GM21717 (cell line): ENCODE results near the gene DIAPH3.
A peak's percentile ranks its signal among the peaks of the same experiment; 100 is the strongest.

Source experiments
- ATAC-seq: cut with Tn5 transposase; IDR thresholded peaks from one replicate; pipeline ENCODE4 v1.9.1; 2021; ENCODE audit warnings: mild to moderate bottlenecking, moderate library complexity; ENCODE audit not compliant: unreplicated experiment

DIAPH3 gene

DNA sequence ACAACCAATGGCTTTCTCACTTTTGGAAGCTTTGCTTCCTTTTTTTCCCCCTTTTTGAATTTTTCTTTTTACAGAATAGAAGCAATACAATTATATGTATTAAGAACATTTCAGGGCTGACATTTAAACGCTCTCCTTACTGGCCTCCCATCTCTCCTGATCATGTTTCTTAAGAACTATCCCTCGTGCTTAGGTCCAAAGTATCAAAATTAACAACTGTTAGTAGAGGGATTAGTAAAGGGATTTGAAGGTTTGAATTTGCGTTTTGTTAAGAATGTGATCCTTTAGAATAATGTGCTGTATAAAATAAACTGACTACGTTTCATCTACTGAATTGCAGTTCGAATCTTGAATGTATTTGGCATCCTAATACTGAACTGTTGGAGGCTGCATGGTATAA is 424.8 kb downstream of the DIAPH3 start:
- ATAC-seq = no peak

DNA sequence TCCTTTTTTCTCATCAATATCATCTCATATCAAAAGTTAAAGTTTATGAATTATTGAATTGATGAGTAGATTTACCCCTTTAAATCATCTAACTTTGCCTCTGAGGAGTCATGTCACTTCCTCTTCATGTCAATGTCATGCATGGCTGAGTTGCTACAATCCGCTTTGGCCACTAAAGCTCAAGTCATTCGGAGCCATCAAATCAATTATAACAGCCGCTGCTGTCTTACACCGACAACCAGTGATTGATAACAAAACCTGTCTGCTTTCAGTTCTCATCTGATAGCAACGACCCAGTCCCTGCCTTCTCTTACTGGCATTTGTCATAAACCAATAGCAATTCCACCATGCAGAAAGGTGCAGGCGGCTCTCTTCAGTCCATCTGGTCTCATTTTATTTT is 429.3 kb downstream of the DIAPH3 start:
- ATAC-seq = peak; percentile 100

DNA sequence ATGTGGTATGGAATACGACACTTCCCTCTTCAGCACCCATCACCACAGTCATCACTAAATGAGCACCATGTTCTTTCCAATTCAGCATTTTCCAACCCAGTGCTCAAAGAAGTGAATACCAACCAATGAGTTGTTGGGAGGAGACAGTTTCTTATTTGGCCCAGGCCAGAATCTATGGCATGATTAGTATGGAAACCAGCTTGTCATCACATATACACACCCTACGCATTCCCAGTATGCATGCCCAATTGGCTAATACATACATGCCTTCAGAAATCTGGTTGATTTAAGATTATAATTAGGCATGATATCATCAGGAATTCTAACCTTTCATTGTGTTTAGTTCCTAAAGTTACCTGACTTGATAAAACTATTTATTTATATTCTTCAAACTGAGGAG is 430.0 kb downstream of the DIAPH3 start:
- no peak for ATAC-seq

DNA sequence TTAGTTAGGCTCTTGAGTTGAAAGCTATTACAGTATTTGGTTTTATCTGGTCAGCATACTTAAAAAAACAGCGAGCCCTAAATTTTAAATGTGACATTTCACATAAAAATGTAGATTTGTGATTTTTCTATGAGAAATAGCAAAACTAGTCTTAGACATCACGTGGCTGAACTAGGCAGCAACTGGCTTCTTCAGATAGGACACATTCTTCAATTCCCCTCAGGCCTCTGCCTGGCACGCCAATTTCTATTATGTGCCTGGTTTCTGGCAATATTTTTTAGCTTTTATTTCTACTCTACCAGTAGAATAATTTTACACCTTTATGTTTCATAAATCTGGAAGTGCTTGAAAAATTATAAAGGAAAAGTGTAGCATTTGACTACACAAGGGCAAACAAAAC is 433.7 kb downstream of the DIAPH3 start:
- no peak for ATAC-seq

DNA sequence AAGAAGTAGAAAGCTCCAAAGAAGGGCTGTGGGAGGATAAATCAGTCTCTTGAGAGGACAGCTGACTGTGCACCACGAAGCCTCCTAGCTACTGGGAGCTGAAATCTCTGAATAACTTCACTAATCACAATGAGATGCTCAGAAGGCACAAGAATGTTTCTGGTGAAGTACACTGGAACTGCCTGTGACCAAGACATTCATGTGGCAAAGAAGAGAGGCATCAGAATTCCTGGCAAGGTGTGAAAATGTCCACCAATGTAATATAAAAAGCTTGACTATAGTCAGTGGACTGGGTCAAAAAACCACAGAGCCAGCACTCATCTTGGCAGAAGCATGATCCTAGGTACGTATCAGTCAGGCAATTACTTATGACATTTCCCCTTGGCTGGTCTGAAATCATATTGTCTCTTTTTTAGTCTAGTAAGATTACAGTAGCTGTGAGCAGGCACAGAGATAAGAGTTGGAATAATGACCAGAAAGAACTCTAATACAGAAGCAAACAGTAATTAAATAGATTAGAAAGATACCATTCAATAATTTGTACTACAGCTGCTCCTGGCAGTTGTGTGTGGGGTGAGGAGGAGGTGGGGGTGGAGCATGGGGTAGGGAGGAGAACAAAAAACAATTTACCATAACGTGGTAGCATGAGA is 434.7 kb downstream of the DIAPH3 start:
- ATAC-seq = no peak

DNA sequence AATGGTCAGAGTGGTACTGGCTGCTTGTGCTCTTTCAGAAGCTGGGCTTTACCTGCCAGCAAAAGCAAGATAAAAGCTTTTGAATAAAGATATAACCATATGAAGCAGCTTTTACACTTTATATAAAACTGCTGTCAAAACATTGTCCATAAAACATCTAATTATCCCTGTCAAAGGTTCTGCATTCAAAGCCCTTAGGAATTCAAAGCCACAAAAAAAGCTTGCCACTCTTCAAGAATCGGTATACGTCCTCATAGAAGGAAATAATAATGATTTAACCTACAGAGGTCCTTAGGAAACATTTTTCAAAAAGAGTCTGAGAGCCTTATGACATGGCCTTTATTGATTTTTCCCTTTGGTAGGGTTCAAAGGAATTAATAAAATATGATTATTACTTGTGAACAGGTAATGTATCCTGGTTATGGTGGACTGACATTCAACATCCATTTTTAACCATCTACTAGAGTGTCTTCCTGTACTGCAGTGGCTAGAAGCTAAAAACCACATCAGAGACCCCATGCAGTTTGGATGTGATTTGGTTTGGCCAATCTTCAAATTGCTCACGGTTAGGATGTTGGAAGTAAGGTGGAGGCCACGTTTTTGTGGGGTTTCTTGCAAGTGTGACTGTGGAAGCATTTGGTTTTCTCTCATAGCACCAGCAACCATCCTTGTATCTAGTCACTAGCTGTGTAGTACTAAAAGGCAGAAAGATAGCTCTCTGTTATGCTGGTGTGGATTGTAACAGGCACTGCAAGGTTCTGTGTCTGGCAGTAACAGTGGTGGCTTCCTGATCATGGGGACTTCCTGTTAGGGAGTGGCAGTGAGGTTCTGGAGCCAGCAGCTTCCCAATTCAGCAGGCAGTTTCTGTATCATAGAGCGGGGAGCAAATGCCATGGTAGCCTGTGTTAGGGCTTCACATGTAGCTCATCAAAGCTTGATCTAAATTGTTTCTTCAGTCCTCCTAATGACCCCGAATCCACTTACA is 441.5 kb downstream of the DIAPH3 start:
- no peak for ATAC-seq

DNA sequence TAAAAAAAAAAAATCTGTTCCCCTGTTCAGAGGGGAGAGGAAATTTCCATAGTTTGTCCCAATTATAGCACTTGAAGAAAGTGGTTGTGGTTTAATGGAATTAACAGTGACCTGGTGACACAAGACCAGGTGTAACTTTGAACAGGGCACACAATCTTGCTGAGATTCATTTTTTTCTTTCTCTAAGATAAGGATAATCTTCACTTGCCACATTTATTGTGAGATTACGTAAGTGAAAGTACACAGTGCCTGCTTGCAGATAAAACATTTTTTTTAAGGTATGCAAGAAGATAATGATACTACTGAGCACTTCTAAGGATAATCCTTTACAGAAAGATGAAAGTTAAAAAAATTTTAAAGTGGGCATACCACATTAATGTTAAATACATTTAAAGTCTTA is 448.1 kb downstream of the DIAPH3 start:
- no peak for ATAC-seq

DNA sequence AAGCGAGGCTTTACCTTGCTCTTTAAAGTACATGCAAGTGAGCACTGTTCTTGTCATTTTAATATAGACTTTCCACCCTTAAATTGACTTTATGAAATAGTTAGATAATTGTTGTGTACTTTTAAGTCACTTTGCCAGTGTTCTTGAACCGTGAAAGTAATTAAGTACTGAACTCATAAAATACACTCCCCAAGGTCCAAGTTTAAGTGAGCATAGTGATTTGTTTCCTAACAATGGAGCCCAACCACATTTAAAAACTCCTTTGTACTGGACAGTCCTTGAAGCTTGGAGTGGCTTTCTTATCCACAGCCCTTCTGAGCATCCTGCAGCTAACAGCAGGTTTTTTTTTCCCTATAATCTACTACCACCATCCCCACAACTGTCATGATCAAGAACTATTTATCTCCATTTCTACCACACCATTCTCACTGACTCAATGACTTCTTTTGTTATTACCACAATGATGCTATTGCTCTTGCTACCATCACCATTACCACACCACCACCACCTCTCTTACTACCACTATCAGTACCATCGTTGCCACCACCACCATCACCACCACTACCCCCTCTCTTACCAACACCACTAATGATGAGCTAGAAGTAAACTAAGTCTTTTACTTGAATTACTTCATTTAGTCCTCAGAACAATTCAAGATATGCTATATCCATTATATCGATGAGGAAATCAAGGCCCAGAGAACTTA is 452.6 kb downstream of the DIAPH3 start:
- ATAC-seq = no peak

DNA sequence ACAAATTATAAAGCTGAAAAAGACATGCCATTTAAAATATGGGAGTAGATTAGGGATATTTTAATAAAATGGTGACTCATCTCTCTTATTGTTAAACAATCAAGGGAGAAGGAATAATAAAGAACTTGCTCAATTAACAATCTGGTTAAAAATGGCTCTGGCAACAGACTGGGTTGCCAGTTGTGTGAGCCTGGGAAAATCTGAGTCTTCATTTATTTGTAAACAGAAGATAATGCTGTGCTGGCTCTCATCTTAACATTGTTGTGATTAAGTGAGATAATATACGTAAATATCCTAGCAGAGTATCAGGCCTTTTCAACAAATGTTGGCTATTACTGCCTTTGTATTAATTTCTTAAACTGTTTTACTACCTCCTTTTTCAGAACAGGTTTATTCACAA is 453.3 kb downstream of the DIAPH3 start:
- ATAC-seq = no peak

DNA sequence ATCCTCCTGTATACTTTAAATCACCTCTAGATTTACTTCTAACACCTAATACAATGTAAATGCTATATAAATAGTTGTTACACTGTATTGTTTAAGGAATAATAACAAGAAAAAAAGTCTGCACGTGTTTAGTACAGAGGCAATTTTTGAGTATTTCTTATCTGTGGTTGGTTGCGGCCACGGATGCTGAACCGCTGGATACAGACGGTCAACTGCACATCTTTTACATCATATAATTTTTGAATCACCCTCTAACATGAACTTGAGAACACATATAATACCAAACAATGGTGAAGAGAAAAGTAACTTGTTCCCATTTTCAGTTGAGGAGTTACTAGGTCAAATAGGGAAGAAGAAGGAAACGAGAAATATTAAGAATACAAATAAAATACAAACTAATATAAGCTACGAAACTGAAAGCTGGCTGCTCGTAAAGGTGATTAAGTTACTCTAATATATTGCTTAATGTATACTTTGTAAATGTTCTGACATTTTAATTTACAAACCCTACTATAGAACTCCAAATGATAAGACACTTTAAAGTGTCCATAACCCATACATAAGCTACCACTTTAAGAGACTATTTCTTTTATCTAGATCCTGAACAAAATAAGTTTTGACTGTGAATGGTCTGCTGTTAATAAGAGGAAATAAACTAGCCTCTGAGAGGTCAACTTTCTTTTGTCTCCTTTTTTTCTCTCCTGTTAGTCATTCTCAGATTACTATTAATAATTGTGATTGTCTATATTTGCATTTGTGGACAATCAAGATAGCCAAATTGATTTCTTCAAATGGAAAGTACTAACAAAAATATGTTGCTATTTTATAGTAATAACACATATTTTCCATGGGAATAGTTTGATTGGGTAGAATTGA is 457.4 kb downstream of the DIAPH3 start:
- peak; percentile 56 for ATAC-seq

DNA sequence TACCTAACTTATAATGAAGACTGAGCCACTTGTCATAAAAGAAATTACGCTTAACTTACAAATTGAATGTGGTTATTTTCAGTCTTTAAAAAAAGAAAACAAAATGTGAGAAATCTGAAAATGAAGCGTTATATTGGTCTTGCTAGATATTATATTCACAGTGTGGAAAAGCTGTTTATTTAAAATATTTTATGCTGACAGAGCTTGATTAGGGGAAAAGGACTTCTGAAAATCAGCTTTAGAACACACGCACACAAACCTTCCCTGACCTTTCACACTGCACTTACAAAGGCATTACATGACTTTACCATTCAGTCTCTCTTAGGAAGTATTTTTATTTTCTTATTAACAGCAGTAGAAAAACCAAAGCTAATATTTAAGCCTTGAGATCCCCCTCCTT is 461.5 kb downstream of the DIAPH3 start:
- ATAC-seq = no peak

DNA sequence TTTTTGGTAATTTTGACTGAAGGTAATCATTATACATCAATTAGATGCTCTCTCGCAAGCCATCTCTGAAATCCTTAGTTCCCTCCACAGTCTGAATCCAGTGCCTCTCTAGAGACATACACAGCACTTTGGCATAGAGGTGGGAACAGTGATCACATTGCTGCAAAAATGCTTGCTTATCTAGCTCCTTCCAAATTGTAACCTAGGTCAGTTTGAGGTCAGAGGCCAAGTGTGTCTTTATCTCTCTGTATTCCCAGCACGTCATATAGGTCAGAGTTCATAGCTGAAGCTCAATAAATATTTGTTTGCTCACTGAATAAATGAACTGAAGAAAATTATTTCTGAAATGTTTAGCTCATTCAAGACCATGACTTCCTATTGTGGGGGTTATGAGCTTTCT is 462.5 kb downstream of the DIAPH3 start:
- ATAC-seq = no peak

DNA sequence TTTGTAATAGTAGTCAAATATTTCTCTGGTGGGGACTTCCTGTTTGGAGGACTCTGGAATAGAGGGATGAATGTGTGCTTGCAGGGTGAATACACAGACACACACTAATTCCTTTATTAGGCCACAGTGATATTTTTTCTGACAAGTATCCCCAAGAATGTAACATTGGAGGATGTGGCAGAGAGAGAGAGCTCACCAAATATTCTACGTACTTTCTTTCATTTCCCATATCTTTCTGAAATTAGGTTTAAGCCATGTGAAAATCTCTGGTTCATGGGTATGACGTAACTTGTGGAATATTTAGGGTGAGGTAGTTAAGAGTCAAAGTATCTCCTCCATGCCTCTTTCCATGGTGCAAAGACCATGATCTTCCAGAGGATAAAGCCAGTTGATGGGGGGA is 463.4 kb downstream of the DIAPH3 start:
- ATAC-seq = no peak

DNA sequence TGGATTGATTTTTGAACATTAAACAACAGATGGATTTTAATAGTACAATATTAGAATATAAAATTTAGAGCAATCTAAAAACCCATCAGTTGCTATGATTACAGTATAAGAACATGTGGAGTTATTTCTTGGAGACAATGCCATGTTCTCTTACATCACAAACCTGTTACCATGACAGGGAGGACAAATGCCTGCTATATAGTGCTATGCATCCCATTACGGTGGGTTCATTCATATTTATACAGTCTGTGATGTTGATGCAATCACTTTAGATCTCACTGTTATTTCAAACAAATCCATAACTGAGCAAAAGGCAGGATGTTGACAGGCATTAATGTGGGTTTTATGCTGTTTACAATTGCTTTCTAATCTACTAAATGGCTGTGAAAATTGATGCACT is 467.5 kb downstream of the DIAPH3 start:
- no peak for ATAC-seq

DNA sequence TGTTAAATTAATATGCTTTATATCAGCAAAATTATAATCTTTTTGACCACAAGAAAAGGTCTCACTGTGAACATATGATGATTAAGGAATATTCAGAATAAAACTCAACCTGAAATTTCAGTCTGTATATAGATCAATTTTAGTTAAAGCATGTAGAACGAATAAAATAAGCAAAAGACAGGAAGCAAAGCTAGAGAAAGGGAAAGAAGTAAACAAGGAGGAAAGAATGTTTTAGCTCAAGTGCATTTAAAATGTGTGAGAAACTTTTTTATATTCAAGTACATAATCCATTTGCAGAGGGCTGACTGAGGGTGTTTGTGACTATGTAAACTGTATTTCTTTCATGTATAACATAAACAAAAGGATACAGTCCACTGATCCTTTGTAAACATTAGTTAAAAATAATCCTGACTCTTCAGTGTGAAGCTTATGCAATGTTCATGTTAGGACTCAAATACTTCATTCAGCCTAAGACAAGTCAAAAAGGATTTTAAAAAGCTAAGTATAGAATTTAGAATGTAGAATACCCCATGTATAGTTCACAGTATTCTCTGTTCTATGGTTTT is 472.1 kb downstream of the DIAPH3 start:
- no peak for ATAC-seq

DNA sequence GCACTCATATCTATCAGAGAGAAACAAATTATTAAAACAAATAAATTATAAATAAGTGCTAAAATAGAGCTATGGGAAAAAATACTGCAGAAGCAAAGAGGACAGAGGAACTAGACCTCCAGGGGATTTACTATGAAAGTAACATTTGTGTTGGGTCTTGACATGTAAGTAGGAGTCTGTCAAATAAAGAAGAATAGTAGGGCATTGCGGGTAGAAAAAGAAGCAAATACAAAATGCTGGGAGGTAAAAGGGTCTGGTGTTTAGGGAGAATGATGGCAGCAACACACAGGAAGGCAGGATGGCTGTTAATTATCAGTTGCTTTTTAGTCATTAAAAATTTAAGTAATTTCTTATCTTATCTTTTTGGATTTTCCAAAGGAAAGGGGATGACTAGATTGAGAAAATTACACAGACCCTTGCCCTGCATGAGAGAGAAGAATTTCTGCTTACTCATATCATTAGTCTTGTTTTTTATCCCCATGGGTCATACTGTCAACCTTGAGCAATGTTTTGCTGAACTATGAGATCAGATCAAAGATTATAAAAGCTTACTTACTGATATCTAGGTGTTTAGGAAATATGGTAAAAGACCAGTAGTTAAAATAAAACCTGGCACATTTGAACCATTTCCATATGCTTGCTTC is 472.7 kb downstream of the DIAPH3 start:
- no peak for ATAC-seq

DNA sequence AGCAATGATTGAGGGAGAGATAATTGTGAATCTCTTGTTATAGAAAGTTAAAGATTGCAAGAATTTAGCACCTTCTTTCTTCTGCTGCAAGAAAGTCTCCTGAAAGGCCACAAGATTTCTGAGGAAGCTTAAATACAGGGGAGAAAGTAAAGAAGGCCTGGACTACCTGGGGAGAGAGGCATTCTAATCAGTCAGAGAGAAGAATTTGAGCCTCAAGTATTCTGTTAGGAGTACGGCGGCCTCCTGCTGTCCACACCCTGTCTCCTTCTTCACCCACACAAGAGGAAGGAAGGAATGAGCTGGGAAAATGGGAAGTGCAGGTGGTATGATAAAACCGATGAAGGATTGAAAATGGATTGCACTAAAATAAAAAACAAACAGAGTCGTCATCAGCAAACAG is 474.7 kb downstream of the DIAPH3 start:
- ATAC-seq = no peak

DNA sequence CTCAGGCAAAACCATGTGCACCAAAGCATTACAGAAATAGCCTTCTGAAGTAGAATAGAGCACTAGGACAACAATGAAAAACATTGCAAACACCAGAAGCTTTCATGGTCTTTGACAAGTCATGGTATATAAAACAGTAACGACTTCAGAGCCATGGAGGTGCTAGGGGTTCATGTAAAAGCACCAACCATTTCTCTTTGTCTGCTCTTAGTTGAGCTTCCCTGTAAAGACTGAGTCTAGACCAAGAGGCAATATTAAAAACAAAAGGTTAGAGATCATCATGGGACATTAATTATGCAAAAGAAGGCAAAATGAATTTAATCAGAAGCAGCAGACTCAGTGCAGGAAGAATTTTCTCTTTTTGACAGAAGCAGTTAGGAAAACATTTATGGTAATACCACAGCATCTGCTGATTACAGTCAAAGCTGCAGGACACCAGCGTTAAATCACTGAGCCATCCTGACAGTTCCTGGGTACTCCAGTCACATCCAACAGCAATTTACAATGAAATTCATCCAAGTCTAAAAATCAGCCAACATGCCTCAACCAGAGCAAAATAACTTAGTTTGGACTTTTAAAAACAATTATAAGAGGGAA is 476.8 kb downstream of the DIAPH3 start:
- ATAC-seq = no peak

DNA sequence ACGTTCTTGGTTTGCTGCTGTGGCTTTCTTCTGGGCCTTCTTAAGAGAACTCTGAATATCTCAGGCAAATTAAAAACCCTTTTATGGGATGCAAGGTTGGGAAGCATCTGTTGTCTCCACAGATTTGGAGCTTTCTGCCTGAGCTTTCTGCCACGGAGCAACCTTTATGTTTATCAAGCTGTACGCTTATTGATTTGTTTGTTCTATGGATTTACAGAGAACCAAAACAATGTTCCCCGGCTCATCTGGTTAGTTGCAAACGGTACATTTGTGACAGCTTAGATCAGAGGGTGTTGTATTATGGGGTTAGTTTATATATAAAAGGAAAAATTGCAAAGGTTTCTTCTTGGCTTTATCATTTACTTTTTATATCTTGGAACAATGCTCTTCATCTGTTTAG is 479.6 kb downstream of the DIAPH3 start:
- ATAC-seq = no peak
